HT1080 (cell line): ENCODE measurements around the gene CABP5. TPM values are rescaled to one million over a fixed set of nuclear protein-coding genes. Genes with fewer than 3 reads are reported as not detected.

Experiments used
- DNase-seq: peaks from one replicate; pipeline ENCODE4 v3.0.0-alpha.2; 2015; ENCODE audit warnings: low read depth
- total RNA-seq: library from RNA; depleted of rRNA; stranded (reverse); fragments of >200 nt; shearing (Covaris generic); gene quantifications from 2 replicates; pipeline ENCODE4 v1.2.3, GENCODE V29; 2014; rRNA removed

The CABP5 gene
- total RNA-seq, 1 experiment from 2014 or later = not detected

DNA sequence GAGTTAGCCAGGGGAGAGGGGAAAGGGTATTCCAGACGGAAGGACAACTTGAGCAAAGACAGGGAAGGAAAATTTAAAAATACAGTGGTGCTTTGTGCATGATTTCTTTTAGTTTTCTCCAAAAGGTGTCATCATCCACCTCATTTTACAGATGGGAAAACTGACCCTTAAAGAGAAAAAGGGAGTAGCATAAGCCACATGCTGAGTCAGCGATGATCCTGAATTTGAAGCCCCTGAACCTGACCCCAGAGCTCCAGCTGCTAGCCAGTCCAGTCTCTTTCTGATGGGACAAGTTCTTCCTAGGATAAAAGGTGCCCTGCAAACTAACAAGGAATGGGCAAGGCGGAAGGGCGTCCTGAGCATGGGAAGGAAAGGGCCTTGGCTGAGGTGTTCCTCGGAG is 10.3 kb downstream of the CABP5 start:
- DNase-seq = no peak

GRCh38 chr19:48030073-48030472 is 13.8 kb downstream of the CABP5 start:
- DNase-seq = no peak

DNA sequence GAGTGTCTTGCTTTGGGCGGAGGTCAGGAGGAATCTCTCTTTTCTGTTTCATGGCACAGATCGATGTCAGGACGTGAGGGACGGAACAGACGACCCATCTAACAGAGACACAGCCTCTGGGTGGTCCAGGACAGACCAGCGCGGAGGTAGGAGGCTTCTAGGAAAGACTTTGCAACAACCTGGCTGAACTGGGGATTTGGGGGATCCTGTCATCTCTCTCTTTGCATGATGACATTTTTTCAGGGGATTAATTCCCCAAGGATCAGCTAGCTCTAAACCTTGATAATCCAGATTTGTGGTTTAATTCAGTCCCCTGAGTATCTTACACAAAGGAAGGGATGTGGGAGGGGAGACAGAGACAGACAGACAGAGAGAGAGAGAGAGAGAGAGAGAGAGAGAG is 14.4 kb downstream of the CABP5 start:
- no peak for DNase-seq

- no peak for DNase-seq
Measured at GRCh38 chr19:48025480-48025879, 18.4 kb downstream of the CABP5 start.

DNA sequence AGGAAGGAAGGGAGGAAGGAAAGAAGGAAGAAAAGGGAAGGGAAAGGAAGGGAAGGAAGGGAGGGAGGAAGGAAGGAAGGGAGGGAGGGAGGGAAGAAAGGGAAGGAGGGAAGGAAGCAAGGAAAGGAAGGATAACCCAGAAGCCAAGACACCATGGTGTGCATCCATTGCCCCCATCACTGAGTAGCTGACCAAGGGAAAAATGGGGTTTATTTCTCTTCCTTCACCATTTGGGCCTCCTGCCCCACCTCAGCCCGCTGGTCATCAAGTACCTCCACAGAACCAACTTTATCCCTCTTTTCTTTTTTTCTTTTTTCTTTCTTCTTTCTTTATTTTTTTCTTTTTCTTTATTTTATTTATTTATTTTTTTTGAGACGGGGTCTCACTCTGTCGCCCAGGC is 20.4 kb downstream of the CABP5 start:
- no peak for DNase-seq

- no peak for DNase-seq
Measured at GRCh38 chr19:48023011-48023410, 20.9 kb downstream of the CABP5 start.

GRCh38 chr19:48020686-48021085 is 23.2 kb downstream of the CABP5 start:
- no peak for DNase-seq

DNA sequence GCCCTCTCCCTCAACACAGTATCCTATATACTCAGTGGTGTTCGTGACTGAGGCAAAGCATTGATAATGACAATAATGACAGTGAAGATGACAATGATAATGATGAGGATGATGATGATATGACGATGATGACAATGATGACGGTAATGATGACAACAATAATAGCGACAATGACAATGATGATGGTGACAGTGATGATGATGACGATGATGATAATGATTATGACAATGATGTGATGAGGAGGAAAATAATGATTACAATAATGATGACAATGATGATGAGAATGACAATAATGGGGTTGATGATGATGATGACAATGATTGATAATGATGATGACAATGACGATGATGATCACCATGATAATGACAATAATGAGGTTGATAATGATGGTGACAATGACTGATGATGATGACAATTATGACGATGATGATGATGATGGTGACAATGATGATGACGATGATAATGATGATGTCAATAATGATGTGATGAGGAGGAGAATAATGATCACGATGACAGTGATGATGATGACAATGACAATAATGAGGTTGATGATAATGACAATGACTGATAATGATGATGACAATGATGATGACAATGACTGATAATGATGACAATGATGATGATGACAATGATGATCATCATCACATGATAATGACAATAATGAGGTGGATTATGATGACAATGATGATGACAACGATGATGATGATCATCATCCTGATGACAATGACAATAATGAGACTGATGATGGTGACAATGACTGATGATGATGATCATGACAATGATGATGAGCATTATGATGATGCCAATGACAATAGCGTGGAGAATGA is 32.7 kb downstream of the CABP5 start:
- no peak for DNase-seq

DNA sequence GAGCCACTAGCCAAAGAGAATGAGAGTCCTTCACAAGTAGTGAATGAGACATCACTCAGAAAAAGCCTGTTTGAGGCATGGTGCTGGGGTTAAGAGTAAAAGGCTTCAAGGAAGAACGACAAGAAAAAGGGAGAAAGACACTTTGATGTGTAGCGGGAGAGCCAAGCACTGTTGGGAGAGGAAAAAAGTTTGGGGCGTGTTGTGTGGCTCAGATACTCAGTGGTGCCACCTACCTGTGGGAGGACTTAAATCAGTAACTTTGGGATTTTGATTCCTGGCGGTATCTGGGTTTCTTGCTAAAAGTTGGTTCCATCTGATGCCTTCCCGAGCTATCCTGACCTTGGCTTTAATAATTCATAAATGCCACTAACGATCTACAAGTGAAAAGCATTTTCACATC is 37.1 kb downstream of the CABP5 start:
- DNase-seq = peak; percentile 26

- no peak for DNase-seq
Measured at GRCh38 chr19:48004236-48004635, 39.6 kb downstream of the CABP5 start.

GRCh38 chr19:48000846-48001245 is 43.0 kb downstream of the CABP5 start:
- DNase-seq = no peak

- no peak for DNase-seq
Measured at GRCh38 chr19:47998800-47999199, 45.1 kb downstream of the CABP5 start.

DNA sequence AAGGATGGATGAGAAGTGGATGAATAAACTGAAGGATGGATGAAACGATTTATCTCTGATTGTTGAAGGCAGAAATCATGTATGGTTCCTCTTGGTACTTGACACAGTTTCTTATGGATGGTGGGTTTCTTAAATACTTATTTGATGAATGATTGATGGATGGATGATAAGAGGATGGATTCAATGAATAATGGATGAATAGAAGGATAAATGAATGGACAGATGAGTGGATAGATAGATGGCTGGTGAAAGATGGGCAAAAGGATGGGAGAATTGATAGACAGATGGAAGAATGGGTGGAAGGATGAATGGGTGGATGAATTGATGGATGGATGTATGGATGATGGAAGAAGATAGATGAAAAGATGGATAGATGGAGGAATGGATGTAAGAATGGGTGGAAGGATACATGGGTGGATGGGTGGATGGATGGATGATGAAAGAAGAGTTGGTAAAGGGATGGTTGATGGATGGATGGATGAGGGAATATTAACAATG is 47.6 kb downstream of the CABP5 start:
- DNase-seq = no peak

- no peak for DNase-seq
Measured at GRCh38 chr19:47994209-47994802, 49.6 kb downstream of the CABP5 start, which contains the start of gene ELSPBP1. Gene ELSPBP1 (plus strand): TSS chr19:47994632. CDS start chr19:48008668, 14,036 bp downstream.

GRCh38 chr19:47992070-47992469 is 51.8 kb downstream of the CABP5 start, which contains the start of gene BSPH1:
Gene BSPH1 (minus strand): TSS chr19:47992170. CDS start chr19:47992081, 89 bp downstream.
- DNase-seq = no peak

DNA sequence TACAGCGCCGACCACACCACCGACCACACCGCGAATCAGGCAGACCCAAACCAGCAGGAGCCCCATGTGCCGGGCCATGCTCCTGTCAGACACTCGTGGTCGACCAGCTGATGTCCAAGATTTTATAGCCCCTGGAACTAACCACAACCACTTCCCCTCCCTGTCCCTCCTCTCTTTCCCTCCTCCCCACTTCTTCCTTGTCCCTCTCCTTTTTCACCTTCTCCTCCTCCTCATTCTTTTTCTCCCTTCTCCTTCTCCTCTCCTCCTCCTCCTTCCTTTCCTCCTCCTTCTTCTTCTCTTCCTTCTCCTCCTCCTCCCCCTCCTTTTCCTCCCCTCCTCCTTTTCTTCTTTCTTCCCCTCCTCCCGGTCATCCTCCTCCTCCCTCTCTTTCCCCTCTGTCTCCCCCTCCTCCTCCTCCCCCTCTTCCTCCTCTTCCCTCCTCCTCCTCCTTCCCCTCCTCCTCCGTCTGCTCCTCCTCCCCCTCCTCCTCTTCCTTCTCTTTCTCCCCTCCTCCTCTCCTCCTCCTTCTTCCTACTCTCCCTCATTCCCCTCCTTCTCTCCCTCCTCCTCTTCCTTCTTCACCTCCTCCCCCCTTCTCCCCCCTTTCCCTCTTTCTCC is 52.6 kb downstream of the CABP5 start:
- DNase-seq = no peak

Other genes starting within 250 kb of the CABP5 start
- not detected in 2 replicates for gene TPRX1, start 239.5 kb downstream of the CABP5 start, total RNA-seq
- not detected in 2 replicates for gene CRX, start 222.1 kb downstream of the CABP5 start, total RNA-seq
- gene TPRX2, start 184.8 kb downstream of the CABP5 start, total RNA-seq = not detected in 2 replicates
- not detected in 2 replicates for gene SULT2A1, start 157.8 kb downstream of the CABP5 start, total RNA-seq
- gene BSPH1, start 51.9 kb downstream of the CABP5 start, total RNA-seq = not detected in 2 replicates
- gene ELSPBP1, start 49.4 kb downstream of the CABP5 start, total RNA-seq = not detected in 2 replicates
- gene PLA2G4C, start 66.7 kb upstream of the CABP5 start, total RNA-seq = 1.6 and 1.9 TPM in 2 replicates
- gene LIG1, start 126.3 kb upstream of the CABP5 start, total RNA-seq = 86.5 and 139 TPM in 2 replicates
- 1.7 and 1.8 TPM in 2 replicates for gene ZSWIM9, start 126.6 kb upstream of the CABP5 start, total RNA-seq
- 17.1 and 19.0 TPM in 2 replicates for gene CARD8, start 211.8 kb upstream of the CABP5 start, total RNA-seq
- 1.8 and 2.5 TPM in 2 replicates for gene ZNF114, start 226.0 kb upstream of the CABP5 start, total RNA-seq